CD1c-positive myeloid dendritic cell (primary cell): Measurements from ENCODE around the gene TLE1.

Source experiments
- DNase-seq: peaks from one replicate; pipeline ENCODE4 v3.0.0-alpha.2; 2016; ENCODE audit errors: extremely low spot score

TLE1 gene

GRCh38 chr9:81686614-81687520, 2.5 kb downstream of the TLE1 start:
- DNase-seq, result peak; percentile 69

- DNase-seq, result no peak
These were observed 3.4 kb downstream of the TLE1 start for GRCh38 chr9:81685763-81686613.

- no peak for DNase-seq
These were observed 4.7 kb downstream of the TLE1 start for GRCh38 chr9:81684635-81685034.

- no peak for DNase-seq
These were observed 5.6 kb downstream of the TLE1 start for GRCh38 chr9:81683704-81684103.

GRCh38 chr9:81683238-81683637, 6.1 kb downstream of the TLE1 start:
- no peak for DNase-seq

GRCh38 chr9:81682797-81683196, 6.5 kb downstream of the TLE1 start:
- DNase-seq, result peak; percentile 29

GRCh38 chr9:81682177-81682576, 7.2 kb downstream of the TLE1 start:
- no peak for DNase-seq

- DNase-seq, result no peak
These were observed 8.8 kb downstream of the TLE1 start for GRCh38 chr9:81680506-81680905.

GRCh38 chr9:81680006-81680405, 9.3 kb downstream of the TLE1 start:
- no peak for DNase-seq

GRCh38 chr9:81678088-81678487, 11.3 kb downstream of the TLE1 start:
- DNase-seq, result no peak

GRCh38 chr9:81676395-81676794, 13.0 kb downstream of the TLE1 start:
- DNase-seq, result no peak

- no peak for DNase-seq
These were observed 16.0 kb downstream of the TLE1 start for GRCh38 chr9:81673310-81673709.

GRCh38 chr9:81671880-81672280, 17.5 kb downstream of the TLE1 start:
- DNase-seq, result no peak

- DNase-seq, result no peak
These were observed 19.5 kb downstream of the TLE1 start for GRCh38 chr9:81669866-81670265.

- no peak for DNase-seq
These were observed 20.2 kb downstream of the TLE1 start for GRCh38 chr9:81669041-81669651.

GRCh38 chr9:81666123-81666522, 23.2 kb downstream of the TLE1 start:
- no peak for DNase-seq

- no peak for DNase-seq
These were observed 23.9 kb downstream of the TLE1 start for GRCh38 chr9:81665322-81665871.

- no peak for DNase-seq
These were observed 24.6 kb downstream of the TLE1 start for GRCh38 chr9:81664638-81665222.

- no peak for DNase-seq
These were observed 28.0 kb downstream of the TLE1 start for GRCh38 chr9:81661339-81661738.

- DNase-seq, result no peak
These were observed 32.4 kb downstream of the TLE1 start for GRCh38 chr9:81656871-81657337.

GRCh38 chr9:81656004-81656403, 33.3 kb downstream of the TLE1 start:
- peak; percentile 57 for DNase-seq

GRCh38 chr9:81653240-81653639, 36.1 kb downstream of the TLE1 start:
- no peak for DNase-seq
